ENCODE results near the gene PCBD1.

The PCBD1 gene

DNA sequence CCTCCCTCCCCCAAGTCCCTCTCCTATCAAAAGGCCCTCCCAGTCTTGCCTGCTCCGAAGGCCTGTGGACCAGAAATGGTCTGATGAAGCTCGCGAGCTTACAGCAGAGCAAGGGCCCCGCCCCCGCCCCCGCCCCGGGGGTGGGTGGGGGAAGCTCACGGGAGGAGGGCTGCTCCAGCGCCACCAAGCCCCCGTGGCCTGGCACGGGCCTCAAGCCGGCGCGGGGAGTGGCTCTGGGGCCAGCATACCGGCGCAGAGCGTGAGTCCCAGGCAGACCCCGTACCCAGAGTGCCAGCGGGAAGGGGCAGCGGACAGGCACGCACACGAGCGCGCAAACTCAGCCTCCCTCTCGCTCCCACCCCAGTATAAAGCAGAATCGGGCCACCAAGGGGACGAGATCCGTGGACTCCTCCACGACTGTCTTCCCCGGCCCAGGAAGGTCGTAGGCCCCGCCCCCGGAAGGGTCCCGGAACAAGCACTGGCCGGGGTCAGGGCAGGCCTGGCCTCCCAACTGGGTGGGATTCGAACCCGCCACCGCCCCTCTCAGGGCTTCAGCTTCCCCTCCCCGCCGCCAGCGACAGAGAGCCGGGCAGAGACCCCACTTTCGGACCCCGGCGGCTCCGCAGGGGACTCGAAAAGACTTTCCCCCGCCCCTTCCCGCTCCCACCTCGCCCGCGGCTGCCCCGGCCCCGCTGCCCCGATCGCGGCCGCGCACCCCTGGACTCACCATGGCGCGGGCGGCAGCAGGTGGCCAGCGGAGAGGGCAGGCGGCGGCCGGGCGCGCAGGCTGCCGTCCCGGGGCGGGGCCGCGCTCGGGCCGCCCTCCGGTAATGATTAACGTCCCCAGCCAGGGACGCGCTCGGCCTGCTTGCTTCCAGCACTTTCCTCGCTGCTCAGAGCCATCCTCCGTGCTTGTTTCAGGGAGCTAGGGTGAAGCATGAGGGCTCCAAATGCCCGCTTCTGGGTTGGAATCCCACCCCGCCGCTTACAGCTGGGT is at the start of gene PCBD1:
Gene PCBD1 (minus strand): TSS at position 762 of the 997 bp plus-strand sequence. CDS start 32 bp downstream, at position 730.
- Histone ChIP-seq H2AFZ (ENCODE audit: low read length) (peak within 1 kb of the TSS; percentile 89), H3K4me3 (ENCODE audit: low read length) (peak within 1 kb of the TSS; percentile 72), H3K9me2 (replicated peaks; ENCODE audit: insufficient read depth, low read length) (no peaks in the 10 kb centered on the region), H3K79me2 (ENCODE audit: low read length) (no peaks in the 10 kb centered on the region), H3K4me2 (ENCODE audit: low read depth, low read length) (peak within 1 kb of the TSS; percentile 90), H3F3A (ENCODE audit: insufficient read depth, low read length) (peaks cover 11% of the 10 kb centered on the region; the same call in 1 of the 2 replicates), H3K9me3 (replicated peaks; ENCODE audit: insufficient read depth, low read length) (no peaks in the 10 kb centered on the region), H4K20me1 (ENCODE audit: insufficient read depth, low read length) (no peaks in the 10 kb centered on the region), H3K9ac (ENCODE audit: low read length) (peak within 1 kb of the TSS; percentile 51; the same call in 1 of the 2 replicates), H3K36me3 (replicated peaks; ENCODE audit: insufficient read depth, low read length) (no peaks in the 10 kb centered on the region), H3K4me1 (ENCODE audit: low read length) (peaks cover 7% of the 10 kb centered on the region), H3K27me3 (replicated peaks; ENCODE audit: insufficient read depth, low read length) (no peaks in the 10 kb centered on the region), H3K27ac (ENCODE audit: low read length) (no peak within 1 kb of the TSS)
- DNase-seq, result peak; percentile 46
- TF ChIP-seq CTCF (IDR thresholded peaks at IDR 0.05; ENCODE audit: low read length), result no peak
- no peak for TF ChIP-seq EZH2 (optimal IDR thresholded peaks at IDR 0.05; ENCODE audit: low read depth, low read length)
- TF ChIP-seq EZH2phosphoT487 (IDR thresholded peaks at IDR 0.05; ENCODE audit: low read length), result no peak

DNA sequence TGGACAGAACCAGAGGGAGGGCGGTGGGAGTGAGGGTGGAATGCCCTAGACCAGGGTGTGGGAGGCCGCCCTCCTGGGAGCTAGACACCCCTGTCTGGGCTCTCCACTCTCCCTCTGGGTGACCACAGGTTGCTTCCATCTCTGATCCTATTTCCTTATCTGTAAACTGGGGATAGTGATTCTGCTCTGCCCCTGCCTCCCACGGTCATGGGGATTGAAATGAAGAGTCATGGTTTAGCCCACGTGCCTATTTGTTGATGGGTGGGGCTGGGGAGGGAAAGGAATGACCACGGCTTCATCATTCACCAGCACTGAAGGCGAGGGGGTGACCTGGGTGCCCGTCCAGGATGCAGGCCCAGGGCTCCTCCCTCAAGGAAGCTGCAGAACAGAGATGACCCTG is 49.3 kb upstream of the PCBD1 start:
- no peak for TF ChIP-seq EZH2phosphoT487 (IDR thresholded peaks at IDR 0.05; ENCODE audit: low read length)
- TF ChIP-seq CTCF (IDR thresholded peaks at IDR 0.05; ENCODE audit: low read length), result no peak
- no peak for TF ChIP-seq EZH2 (optimal IDR thresholded peaks at IDR 0.05; ENCODE audit: low read depth, low read length)
- H3K4me2 ChIP-seq (ENCODE audit: low read depth, low read length), result no peak overlapping the region
- no peak overlapping the region for H3K9ac ChIP-seq (ENCODE audit: low read length)
- no peaks in the 10 kb centered on the region for H4K20me1 ChIP-seq (ENCODE audit: insufficient read depth, low read length)
- no peak for DNase-seq
- no peaks in the 10 kb centered on the region for H3F3A ChIP-seq (ENCODE audit: insufficient read depth, low read length)
- H3K27ac ChIP-seq (ENCODE audit: low read length), result no peak overlapping the region
- peaks cover 40% of the 10 kb centered on the region for H3K27me3 ChIP-seq (replicated peaks; ENCODE audit: insufficient read depth, low read length)
- H3K79me2 ChIP-seq (ENCODE audit: low read length), result no peaks in the 10 kb centered on the region
- H3K36me3 ChIP-seq (replicated peaks; ENCODE audit: insufficient read depth, low read length), result no peaks in the 10 kb centered on the region
- H3K9me3 ChIP-seq (replicated peaks; ENCODE audit: insufficient read depth, low read length), result no peaks in the 10 kb centered on the region
- H3K4me1 ChIP-seq (ENCODE audit: low read length), result no peaks in the 10 kb centered on the region
- no peaks in the 10 kb centered on the region for H3K9me2 ChIP-seq (replicated peaks; ENCODE audit: insufficient read depth, low read length)
- no peak overlapping the region for H2AFZ ChIP-seq (ENCODE audit: low read length)
- H3K4me3 ChIP-seq (ENCODE audit: low read length), result no peak overlapping the region

DNA sequence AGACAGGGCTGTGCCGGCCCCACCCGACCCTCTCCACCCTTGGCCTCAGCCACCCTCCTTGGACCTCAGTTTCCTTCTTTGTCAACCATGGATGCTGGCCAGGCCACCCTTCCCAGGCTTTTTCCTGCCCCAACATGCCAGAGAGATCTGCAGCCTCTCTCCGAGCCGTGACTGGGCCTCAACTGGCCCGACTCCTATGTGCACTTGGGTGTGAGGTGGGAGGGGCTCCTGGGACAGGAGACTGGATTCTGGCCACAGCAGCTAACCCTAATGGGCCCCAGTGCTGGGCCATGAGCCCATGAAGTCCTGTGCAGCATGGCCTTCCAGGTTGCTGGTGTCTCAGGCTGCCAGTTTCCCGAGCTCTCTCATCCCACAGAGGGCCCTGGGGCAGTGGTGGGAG is 47.7 kb upstream of the PCBD1 start:
- Histone ChIP-seq H3K27ac (ENCODE audit: low read length) (no peak overlapping the region), H3K4me3 (ENCODE audit: low read length) (no peak overlapping the region), H3K36me3 (replicated peaks; ENCODE audit: insufficient read depth, low read length) (no peaks in the 10 kb centered on the region), H3K4me2 (ENCODE audit: low read depth, low read length) (no peak overlapping the region), H2AFZ (ENCODE audit: low read length) (no peak overlapping the region), H3K9me3 (replicated peaks; ENCODE audit: insufficient read depth, low read length) (no peaks in the 10 kb centered on the region), H3K4me1 (ENCODE audit: low read length) (no peaks in the 10 kb centered on the region), H3K9ac (ENCODE audit: low read length) (no peak overlapping the region), H3K79me2 (ENCODE audit: low read length) (no peaks in the 10 kb centered on the region), H3K27me3 (replicated peaks; ENCODE audit: insufficient read depth, low read length) (peaks cover 51% of the 10 kb centered on the region), H3K9me2 (replicated peaks; ENCODE audit: insufficient read depth, low read length) (no peaks in the 10 kb centered on the region), H4K20me1 (ENCODE audit: insufficient read depth, low read length) (no peaks in the 10 kb centered on the region), H3F3A (ENCODE audit: insufficient read depth, low read length) (no peaks in the 10 kb centered on the region)
- no peak for TF ChIP-seq CTCF (IDR thresholded peaks at IDR 0.05; ENCODE audit: low read length)
- no peak for TF ChIP-seq EZH2 (optimal IDR thresholded peaks at IDR 0.05; ENCODE audit: low read depth, low read length)
- no peak for TF ChIP-seq EZH2phosphoT487 (IDR thresholded peaks at IDR 0.05; ENCODE audit: low read length)
- DNase-seq, result no peak

All from MM.1S (cell line).